GM13977 (cell line): Measurements from ENCODE around the gene LMAN1L.

Experiments
- DNase-seq: peaks from one replicate; pipeline ENCODE4 v3.0.0; 2012; ENCODE audit warnings: low spot score
- CTCF ChIP-seq: IDR thresholded peaks from 2 replicates; pipeline ENCODE4 v1.5.1; 2012; ENCODE audit warnings: mild to moderate bottlenecking, control low read depth; ENCODE audit not compliant: insufficient read depth; ENCODE audit errors: extremely low read depth, missing control alignments
- in situ Hi-C: fragments of 300-500 bp; cut with MboI; formaldehyde crosslinking; loops from one replicate; pipeline ENCODE4 v1.12.0; 2022; ENCODE audit warnings: low sequenced_read_pairs, low pct_unique_long_range_greater_than_20kb, mixed read lengths, inconsistent platforms; ENCODE audit not compliant: unreplicated experiment

LMAN1L gene

GRCh38 chr15:74869372-74869725 lies 56.7 kb downstream of the LMAN1L start:
- TF ChIP-seq CTCF, result no peak
- in situ Hi-C loops, result no loop called here
- no peak for DNase-seq

- DNase-seq, result peak; percentile 78
- in situ Hi-C loops, result no loop called here
- TF ChIP-seq CTCF, result no peak
These were observed 57.2 kb downstream of the LMAN1L start for GRCh38 chr15:74869726-74870407.

- in situ Hi-C loops, result no loop called here
- no peak for DNase-seq
- no peak for TF ChIP-seq CTCF
These were observed 58.0 kb downstream of the LMAN1L start for GRCh38 chr15:74870436-74871215.

GRCh38 chr15:74872702-74873035 lies 60.0 kb downstream of the LMAN1L start:
- TF ChIP-seq CTCF, result no peak
- DNase-seq, result no peak
- in situ Hi-C loops, result no loop called here

- TF ChIP-seq CTCF, result no peak
- in situ Hi-C loops, result no loop called here
- peak; percentile 96 for DNase-seq
These were observed 60.6 kb downstream of the LMAN1L start, which contains the start of gene SCAMP2 for GRCh38 chr15:74873036-74873755. Gene SCAMP2 (minus strand): TSS chr15:74873365. CDS start chr15:74873255, 110 bp downstream.

- TF ChIP-seq CTCF, result no peak
- in situ Hi-C loops, result no loop called here
- DNase-seq, result no peak
These were observed 61.3 kb downstream of the LMAN1L start for GRCh38 chr15:74873756-74874424.
